GM19099 (cell line): ENCODE results near the gene B4GALT5.

ENCODE experiments used
- POLR2A ChIP-seq: IDR thresholded peaks from 3 replicates; pipeline ENCODE4 v1.6.1; 2011; ENCODE audit warnings: low read depth; ENCODE audit not compliant: insufficient read length; ENCODE audit errors: extremely low read depth

The B4GALT5 gene

DNA sequence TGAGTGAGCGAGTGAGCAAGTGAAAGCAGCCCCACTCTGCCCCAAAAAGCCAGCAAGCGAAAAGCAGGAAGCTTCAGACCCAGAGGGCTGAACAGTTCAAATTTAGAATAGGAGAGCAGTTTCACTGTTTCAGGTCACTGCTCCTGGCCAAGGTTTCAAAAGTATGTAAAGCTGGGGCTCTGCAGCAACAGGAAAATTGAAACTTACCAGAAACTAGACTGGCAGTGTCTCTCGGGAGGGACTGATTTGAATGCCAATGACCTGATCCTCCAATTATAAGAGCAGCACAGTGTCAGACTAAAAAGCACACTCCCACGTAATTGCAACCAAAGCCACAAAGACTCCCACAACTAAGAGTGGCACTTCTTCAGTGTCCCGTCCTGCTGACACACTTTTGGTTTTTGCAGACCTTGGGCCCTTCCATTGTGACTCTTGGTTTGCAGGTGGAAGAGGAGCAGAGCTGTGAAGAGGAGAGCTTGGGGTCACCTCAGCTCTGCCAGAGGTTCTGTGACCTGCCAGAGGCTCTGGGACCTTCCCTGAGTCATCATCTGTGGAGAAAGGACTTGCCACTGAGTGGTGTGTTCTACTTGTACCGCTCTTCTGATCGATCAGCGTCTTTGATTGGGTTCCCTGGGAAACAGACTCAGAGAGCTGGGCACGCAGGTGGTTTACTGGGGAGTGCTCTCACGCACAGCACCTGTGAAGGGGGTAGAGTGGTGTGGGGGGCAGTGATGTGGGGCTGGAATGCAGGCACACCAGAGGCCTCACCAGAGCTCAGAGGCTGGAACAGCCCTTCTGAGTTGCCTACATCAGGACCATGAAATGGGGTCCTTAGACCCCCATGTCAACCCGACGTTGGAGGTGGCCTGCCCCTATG, 93.1 kb downstream of the B4GALT5 start:
- no peak for TF ChIP-seq POLR2A

DNA sequence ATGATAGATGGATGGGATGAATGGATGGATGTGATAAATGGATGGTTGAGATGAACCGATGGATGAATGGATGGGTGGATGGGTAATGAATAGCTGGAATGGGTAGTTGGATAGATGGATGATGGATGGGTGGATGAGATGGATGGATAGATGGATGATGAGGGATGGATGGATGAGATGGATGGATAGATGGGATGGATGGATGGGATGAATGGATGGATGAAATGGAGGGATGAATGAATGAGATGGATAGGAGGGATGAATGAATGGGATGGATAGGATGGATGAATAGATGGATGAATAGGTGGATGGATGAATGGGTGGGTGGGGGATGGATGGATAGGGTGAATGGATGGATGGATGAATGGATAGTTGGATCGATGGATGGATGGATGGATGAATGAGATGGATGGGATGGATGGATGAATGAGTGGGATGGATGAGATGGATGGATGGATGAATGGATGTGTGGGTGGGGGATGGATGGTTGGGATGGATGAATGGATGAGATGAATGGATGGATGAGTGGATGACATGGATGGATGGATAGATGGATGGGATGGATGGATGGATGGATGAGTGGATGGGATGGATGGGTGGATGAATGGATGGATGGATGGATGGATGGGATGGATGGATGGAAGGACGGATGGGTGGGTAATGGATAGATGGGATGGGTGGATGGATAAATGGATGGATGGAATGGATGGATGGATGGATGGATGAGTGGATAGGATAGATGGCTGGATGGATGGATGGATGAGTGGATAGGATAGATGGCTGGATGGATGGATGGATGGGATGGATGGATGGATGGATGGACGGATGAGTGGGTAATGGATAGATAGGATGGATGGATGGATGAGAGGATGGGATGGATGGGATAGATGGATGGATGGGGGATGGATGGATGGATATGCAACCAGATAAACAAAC, 94.3 kb downstream of the B4GALT5 start:
- TF ChIP-seq POLR2A, result no peak

DNA sequence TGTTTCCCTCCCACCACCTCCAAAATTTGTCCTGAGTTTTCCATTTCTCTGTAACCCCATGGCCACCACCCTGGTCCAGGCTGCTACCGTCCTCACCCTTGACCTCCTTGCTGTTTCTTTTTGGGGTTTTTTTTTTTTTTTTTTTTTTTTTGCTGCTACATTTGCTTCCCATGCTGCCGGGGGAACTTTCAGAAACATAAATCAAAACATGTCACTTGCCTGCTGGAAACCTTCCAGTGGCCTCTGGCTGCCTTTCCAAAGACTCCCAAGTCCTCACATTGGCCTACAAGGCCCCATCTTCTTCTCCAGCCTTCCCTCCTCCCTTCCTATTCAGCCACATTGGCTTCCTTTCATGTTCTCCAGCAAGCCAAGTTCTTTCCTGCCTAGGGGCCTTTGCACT, 95.4 kb downstream of the B4GALT5 start:
- TF ChIP-seq POLR2A, result no peak

DNA sequence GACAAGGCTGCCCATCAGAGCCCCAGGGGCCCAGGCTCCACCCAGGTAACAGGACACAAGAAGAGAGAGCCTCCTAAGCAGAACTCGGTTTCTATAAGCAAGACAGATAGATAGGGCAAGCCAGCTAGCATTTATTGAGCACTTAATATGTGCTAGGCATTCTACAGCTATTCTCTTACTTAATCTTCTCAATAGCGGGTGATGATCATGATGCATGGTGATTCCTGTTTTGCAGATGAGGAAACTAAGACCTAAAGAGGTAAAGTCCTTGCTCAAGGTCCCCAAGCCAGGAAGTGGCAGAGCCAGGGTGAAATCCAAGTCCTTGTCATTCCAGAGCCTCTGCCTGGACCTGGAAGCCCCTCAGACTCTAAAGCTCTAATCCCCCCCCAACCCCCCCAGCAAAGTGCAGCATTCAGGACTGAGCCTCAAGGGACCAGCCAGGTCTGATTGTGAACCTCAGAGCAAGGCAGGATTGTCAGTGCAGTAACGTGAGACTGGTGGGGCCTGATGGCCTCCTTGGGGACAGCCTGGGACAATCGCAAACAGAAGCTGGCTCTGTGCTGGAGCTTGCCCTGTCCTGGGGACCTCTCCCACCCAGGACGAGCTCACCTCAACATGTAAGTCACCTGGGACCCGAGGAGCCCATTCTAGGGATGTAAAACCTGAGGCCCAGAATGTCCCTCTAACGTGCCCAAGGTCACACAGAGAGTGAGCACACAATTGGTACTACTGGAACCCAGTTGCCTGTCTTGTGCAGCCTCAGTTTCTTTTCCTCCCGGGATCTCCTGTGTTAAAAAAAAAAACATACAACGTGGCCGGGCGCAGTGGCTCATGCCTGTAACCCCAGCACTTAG, 97.3 kb downstream of the B4GALT5 start:
- TF ChIP-seq POLR2A, result no peak

DNA sequence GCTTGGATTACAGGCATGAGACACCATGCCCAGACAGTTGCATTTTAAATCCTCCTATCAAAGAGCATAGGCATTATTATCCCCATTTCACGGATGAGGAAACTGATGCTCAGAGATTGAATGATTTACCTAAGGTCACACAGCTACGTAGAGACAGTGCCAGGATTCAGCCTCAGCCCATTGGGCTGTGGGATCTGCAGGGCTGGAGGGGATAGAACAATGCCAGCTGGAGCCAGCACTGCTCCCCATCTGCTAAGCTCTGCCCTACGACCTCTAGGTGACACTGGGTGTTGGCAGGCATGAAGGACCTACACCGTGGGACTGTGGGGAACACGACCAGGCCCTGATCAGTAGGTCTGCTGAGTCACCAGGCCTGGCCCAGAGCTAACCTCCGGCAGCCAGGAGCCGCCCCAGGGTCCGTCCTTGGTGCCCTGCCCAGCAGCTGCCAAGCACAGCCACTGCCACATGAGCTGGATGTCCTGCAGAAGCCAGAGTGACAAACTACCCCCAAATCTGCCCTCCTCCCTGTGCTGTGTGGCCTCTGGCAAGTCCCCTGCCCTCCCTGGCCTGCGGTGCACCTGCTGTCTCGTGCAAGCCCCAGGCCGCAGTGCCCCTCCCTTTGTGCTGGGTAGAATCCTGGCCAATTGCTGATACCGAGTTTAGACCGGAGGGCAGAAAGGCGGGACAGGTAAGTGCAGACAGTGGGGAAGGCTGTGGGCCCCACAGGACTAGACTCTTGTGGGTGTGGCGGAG, 98.1 kb downstream of the B4GALT5 start:
- no peak for TF ChIP-seq POLR2A

DNA sequence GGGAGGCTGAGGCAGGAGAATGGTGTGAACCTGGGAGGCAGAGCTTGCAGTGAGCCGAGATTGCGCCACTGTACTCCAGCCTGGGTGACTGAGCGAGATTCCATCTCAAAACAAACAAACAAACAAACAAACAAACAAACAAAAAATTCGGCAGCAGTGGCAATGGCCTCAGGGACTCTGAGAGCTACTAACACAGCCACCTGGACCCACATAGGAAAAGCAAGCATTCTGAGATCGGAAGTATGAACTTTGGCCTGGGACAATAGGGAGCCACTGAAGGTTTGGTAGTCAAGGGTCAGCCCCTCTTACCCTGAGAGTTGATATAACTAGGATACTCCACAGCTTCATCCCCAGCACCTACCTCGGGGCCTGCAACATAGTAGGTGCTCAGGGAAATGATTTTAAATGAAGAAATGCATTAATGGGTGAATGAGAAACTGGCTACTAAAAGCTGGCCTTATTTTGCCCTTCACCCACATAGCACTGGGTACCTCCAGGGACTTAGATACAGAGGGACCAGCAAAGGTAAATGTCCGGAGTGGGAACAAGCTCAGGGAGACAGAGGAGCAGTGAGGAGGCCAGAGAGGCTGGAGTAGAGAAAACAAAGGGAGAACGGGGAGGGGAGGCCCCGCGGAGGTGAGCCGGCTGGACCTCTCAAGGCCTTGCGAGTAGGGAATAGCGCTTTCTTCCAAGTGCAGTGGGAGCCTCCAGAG, 99.2 kb downstream of the B4GALT5 start:
- no peak for TF ChIP-seq POLR2A

DNA sequence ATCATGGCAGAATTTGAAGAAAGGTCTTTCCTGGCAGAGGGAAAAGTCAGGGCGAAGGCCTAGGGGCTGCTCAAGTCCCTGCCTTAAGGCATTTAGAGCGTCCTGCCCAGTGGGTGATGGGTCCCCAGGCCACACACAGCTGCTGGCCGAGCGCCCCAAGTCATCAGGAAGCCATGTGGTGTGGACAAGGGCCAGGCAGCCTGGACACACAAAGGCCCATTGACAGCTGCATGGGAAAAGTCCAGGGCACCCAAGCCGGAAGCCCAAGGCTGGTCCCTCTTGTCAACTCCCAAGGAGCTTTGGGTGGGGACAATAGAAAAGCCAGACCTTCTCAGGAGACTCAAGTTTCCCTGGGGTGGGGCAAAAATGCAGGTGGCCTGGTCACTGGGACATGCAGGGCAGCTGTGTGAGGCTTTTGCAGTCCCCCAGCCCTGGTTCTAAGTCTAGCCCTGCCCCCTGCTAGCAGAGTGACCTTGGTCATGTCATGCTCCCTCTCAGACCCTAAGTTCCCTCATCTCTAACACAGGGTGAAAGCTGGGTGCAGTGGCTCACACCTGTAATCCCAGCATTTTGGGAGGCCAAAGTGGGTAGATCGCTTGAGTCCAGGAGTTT, 101.4 kb downstream of the B4GALT5 start:
- no peak for TF ChIP-seq POLR2A

DNA sequence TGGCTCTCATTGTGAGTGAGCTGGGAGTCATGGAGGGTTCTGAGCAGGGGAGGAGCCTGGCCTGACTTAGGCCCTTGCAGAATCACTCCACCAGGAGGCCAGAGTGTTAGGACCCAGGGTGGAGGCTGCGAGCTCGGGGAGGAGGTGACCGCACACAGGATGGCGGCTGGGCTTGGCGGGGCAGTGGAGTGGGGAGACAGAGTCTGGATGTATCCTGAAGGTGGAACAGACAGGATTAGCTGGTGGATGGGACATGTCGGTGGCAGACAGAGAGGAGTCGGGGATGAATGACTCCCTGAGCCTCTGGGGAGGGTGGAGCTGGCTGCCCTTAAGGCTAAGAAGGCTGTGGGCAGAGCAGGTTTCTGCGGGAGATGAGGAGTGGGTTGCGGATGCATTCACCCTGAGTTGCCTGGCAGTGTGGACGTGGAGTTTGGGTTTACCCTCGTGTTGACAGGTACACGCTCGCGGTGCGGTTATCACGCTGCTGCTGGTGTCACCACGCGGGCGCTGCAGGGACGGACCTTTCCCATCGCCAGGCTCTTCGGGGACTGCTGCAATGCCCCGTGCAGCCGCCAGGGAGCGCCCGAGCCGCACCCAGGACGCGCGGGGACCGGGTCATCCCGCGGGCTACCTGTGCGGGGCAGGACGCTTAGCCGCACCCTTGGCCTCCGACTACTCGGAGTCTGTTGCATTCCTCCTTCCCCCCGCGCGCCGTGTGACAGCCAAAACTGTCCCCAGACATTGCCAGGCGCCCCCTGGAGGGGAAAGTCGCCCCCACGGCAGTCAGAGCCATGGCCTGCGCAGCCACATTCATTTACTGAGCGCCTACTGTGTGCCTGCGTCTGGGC, 102.8 kb downstream of the B4GALT5 start:
- TF ChIP-seq POLR2A, result no peak

DNA sequence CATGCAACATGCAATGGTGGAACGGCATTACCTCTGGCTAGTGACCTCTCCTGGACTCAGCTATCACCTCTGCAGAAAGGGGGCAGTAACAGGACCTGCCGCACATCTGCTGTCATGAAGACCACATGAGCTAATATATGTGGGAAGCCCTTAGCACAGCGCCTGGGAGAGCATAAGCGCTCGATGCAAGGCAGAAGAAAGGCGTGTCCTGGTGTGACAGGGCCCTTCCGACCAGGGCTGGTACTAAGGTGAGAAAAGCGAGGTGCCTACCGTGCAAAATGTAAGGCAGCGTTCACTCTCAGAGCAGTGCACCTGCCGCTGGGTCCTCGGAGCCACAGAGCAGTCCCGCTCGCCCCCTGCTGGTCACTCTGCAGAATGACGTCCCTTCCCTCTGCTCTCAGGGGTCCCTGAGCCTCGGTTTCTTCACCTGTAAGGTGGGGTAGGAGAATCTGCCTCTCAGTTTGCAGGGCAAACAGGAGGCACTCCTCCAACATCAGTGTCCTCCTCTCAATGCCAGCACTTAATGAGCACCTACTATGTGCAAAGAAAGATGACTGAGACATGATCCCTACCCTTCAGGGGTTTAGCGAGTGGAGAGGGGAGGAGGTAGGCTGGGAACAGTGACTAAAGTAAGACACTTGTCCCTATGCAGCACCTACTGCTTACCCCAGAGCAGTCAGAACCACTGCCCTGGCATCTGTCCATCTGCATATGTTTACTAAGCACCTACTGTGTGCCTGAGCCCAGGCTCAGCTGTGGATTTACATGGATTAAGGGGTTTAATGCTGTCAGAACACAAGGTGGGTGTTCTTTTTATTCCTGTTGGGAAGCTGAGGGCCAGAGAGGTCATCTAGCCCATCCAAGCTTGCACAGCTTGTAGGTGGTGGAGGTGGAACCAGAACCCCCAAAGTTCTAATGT, 104.7 kb downstream of the B4GALT5 start:
- no peak for TF ChIP-seq POLR2A

DNA sequence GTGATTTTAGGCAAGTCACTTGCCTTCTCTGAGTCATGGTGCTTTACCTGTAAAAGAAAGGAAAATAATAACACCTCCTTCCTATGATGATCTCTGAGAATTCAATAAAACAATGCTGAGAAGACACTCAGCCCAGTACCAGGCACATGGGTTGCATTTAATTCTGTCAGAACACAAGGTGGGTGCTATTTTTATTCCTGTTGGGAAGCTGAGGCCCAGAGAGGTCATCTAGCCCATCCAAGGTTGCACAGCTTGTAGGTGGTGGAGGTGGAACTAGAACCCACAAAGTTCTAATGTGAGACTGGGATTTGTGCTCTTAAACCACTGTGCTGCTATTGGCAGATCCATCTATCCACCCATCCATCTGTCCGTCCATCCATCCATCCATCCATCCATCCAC, 106.1 kb downstream of the B4GALT5 start:
- no peak for TF ChIP-seq POLR2A

DNA sequence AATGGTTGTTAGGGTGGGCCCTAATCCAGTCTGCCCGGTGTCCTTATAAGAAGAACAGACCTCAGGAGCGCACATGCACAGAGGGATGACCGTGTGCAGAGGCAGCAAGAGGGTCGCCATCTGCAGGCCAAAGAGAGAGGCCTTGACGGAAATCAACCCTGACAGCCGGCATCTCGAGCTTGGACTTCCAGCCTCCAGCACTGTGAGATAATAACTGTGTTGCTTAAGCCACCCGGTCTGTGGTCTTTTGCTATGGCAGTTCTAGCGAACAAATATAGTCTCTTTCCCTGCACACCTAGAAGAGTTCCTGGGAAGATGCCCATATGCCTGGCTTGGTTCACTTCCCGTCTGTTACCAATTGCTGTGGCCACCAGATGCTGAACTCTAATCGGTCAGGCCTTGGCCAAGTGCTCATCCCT, 110.5 kb downstream of the B4GALT5 start:
- TF ChIP-seq POLR2A, result no peak
